Measurements from ENCODE around the gene ESYT2.

GRCh38 chr7:158846304-158846703, 17.0 kb upstream of the ESYT2 start:
- TF ChIP-seq SIN3A (IDR thresholded peaks at IDR 0.05; ENCODE audit: low read depth) (no peak), POLR2A (IDR thresholded peaks at IDR 0.05; ENCODE audit: borderline replicate concordance, extremely low read depth, insufficient read depth, insufficient read length) (no peak), CTCF (IDR thresholded peaks at IDR 0.05 in 2 of 3, conservative IDR thresholded peaks at IDR 0.05 in 1 of 3; ENCODE audit: borderline replicate concordance in 1 of 3, insufficient read depth in 1 of 3, low read depth in 2 of 3, low read length in 2 of 3) (no peak), RAD21 (IDR thresholded peaks at IDR 0.05; ENCODE audit: low read depth) (no peak), ZBTB33 (IDR thresholded peaks at IDR 0.05; ENCODE audit: extremely low read depth, insufficient replicate concordance, low read length) (no peak), EZH2 (IDR thresholded peaks at IDR 0.05) (no peak), EZH2phosphoT487 (IDR thresholded peaks at IDR 0.05; ENCODE audit: borderline replicate concordance) (no peak), REST (IDR thresholded peaks at IDR 0.05; ENCODE audit: low read depth) (no peak), YY1 (IDR thresholded peaks at IDR 0.05; ENCODE audit: extremely low read depth, insufficient replicate concordance, low read depth, low read length) (no peak)

Measured in HCT116 (cell line).